Measurements from ENCODE around the gene ABCA1. TPM values are rescaled to one million over a fixed set of nuclear protein-coding genes. Genes with fewer than 3 reads are reported as not detected.

The ABCA1 gene
- total RNA-seq, result 44.3 TPM in 2 replicates

GRCh38 chr9:104927912-104928740, at the start of gene ABCA1:
Gene ABCA1, minus strand, starts transcription at chr9:104928155. Its CDS starts 24,476 bp downstream, at chr9:104903679.

GRCh38 chr9:104747565-104748358, 180.2 kb downstream of the ABCA1 start, which contains the start of gene NIPSNAP3A:
Gene NIPSNAP3A, plus strand, starts transcription at chr9:104747683. Its CDS starts 110 bp downstream, at chr9:104747793.

Other genes with a start within 250 kb of the ABCA1 start
- not detected in 2 replicates for gene OR13D1, start 233.6 kb downstream of the ABCA1 start, total RNA-seq
- 22.9 and 34.0 TPM in 2 replicates for gene NIPSNAP3A, start 180.5 kb downstream of the ABCA1 start, total RNA-seq
- gene NIPSNAP3B, start 164.0 kb downstream of the ABCA1 start, total RNA-seq, result 0.09 and 2.1 TPM in 2 replicates

Measured in pericardium fibroblast (primary cell).